HepG2 (cell line): Measurements from ENCODE around the gene MLX. TPM values are rescaled to one million over a fixed set of nuclear protein-coding genes. Genes with fewer than 3 reads are reported as not detected.

ENCODE experiments used
- AKAP8 ChIP-seq: sonication (generic); formaldehyde crosslinking; IDR thresholded peaks from 2 replicates; pipeline ENCODE4 v1.5.1; 2020; ENCODE audit warnings: mild to moderate bottlenecking, missing genetic modification reagents
- DPF2 ChIP-seq: sonication (generic); formaldehyde crosslinking; IDR thresholded peaks from 2 replicates; pipeline ENCODE4 v1.4.0; 2020; ENCODE audit warnings: mild to moderate bottlenecking, low read depth, missing genetic modification reagents, borderline replicate concordance
- ELF1 ChIP-seq: sonication (generic); formaldehyde crosslinking; IDR thresholded peaks from 2 replicates; pipeline ENCODE4 v1.4.0; 2020; ENCODE audit warnings: missing genetic modification reagents
- GATA4 ChIP-seq: sonication (generic); IDR thresholded peaks from 2 replicates; pipeline ENCODE4 v1.6.1; 2016; ENCODE audit warnings: antibody characterized with exemption, low read depth, borderline replicate concordance
- IRF2 ChIP-seq: IDR thresholded peaks from 2 replicates; pipeline ENCODE4 v1.6.1; 2018; ENCODE audit warnings: missing genetic modification reagents, missing compliant biosample characterization
- KAT7 ChIP-seq: IDR thresholded peaks from 2 replicates; pipeline ENCODE4 v1.6.1; 2018; ENCODE audit warnings: borderline replicate concordance, missing compliant biosample characterization
- MTA1 ChIP-seq: sonication (generic); formaldehyde crosslinking; IDR thresholded peaks from 2 replicates; pipeline ENCODE4 v1.4.0; 2020; ENCODE audit warnings: missing genetic modification reagents, mild to moderate bottlenecking, borderline replicate concordance
- NFRKB ChIP-seq: fragments of 450-650 bp; IDR thresholded peaks from 2 replicates; pipeline ENCODE4 v1.6.1; 2017
- PHF21A ChIP-seq: sonication (generic); formaldehyde crosslinking; IDR thresholded peaks from 2 replicates; pipeline ENCODE4 v1.5.0; 2020; ENCODE audit warnings: mild to moderate bottlenecking, missing genetic modification reagents
- SMAD3 ChIP-seq: sonication (generic); formaldehyde crosslinking; IDR thresholded peaks from 2 replicates; pipeline ENCODE4 v1.4.0; 2020; ENCODE audit warnings: missing genetic modification reagents
- SMARCE1 ChIP-seq: fragments of 450-650 bp; IDR thresholded peaks from 2 replicates; pipeline ENCODE4 v1.6.1; 2017; ENCODE audit warnings: borderline replicate concordance
- THAP7 ChIP-seq: sonication (generic); formaldehyde crosslinking; IDR thresholded peaks from 2 replicates; pipeline ENCODE4 v1.8.1; 2023; ENCODE audit warnings: mild to moderate bottlenecking, missing genetic modification reagents
- YEATS2 ChIP-seq: sonication (generic); formaldehyde crosslinking; IDR thresholded peaks from 2 replicates; pipeline ENCODE4 v1.4.0; 2020; ENCODE audit warnings: missing genetic modification reagents, borderline replicate concordance
- ZBTB33 ChIP-seq: sonication (generic); formaldehyde crosslinking; IDR thresholded peaks from 2 replicates; pipeline ENCODE4 v1.4.0; 2020; ENCODE audit warnings: missing genetic modification reagents
- ZNF12 ChIP-seq: sonication (generic); formaldehyde crosslinking; IDR thresholded peaks from 2 replicates; pipeline ENCODE4 v1.5.0; 2020; ENCODE audit warnings: missing genetic modification reagents
- ZNF124 ChIP-seq: sonication (generic); formaldehyde crosslinking; IDR thresholded peaks from 2 replicates; pipeline ENCODE4 v1.4.0; 2020; ENCODE audit warnings: missing genetic modification reagents
- ZNF282 ChIP-seq: fragments of 450-650 bp; IDR thresholded peaks from 2 replicates; pipeline ENCODE4 v1.6.1; 2018; ENCODE audit not compliant: partially characterized antibody
- ZNF543 ChIP-seq: sonication (generic); formaldehyde crosslinking; IDR thresholded peaks from 2 replicates; pipeline ENCODE4 v1.4.0; 2020; ENCODE audit warnings: mild to moderate bottlenecking, missing genetic modification reagents
- ZNF562 ChIP-seq: sonication (generic); formaldehyde crosslinking; IDR thresholded peaks from 2 replicates; pipeline ENCODE4 v1.8.0; 2022; ENCODE audit warnings: missing genetic modification reagents, borderline replicate concordance
- ZNF788 ChIP-seq: sonication (generic); formaldehyde crosslinking; IDR thresholded peaks from 2 replicates; pipeline ENCODE4 v1.5.0; 2020; ENCODE audit warnings: mild to moderate bottlenecking, missing genetic modification reagents, borderline replicate concordance
- ZZZ3 ChIP-seq: sonication (generic); formaldehyde crosslinking; IDR thresholded peaks from 2 replicates; pipeline ENCODE4 v1.4.0; 2020; ENCODE audit warnings: missing genetic modification reagents, mild to moderate bottlenecking, borderline replicate concordance
- polyA plus RNA-seq, 8 experiments: library from polyadenylated mRNA; depleted of rRNA in 3 of 8; stranded (reverse) in 7 of 8; unstranded in 1 of 8; fragments of >200 nt; fragmentation: Illumina TruSeq in 4 of 8; extraction: Trizol in 4 of 8; gene quantifications; 2 replicates each; pipeline versions ENCODE4 v1.2.1 to v1.2.3, GENCODE V29; 2011 to 2016; ENCODE audit warnings: low read depth in 4 of 8, missing spikeins in 1 of 8, mixed read lengths in 1 of 8; ENCODE audit not compliant: insufficient read depth in 1 of 8
- total RNA-seq, 5 experiments: library from RNA; depleted of rRNA; stranded (reverse); fragments of >200 nt; fragmentation: Illumina TruSeq; extraction: Trizol; gene quantifications; 2 replicates each; pipeline ENCODE4 v1.2.3, GENCODE V29; 2016; ENCODE audit warnings: low read depth in 1 of 5
- TF ChIP-seq, protein P1 (sequence below): sonication (generic); formaldehyde crosslinking; IDR thresholded peaks from 2 replicates; pipeline ENCODE4 v1.4.0; 2020; ENCODE audit warnings: missing genetic modification reagents, borderline replicate concordance
- TF ChIP-seq, protein P2 (sequence below), 2 experiments: sonication (generic) in 1 of 2; formaldehyde crosslinking in 1 of 2; IDR thresholded peaks; 2 replicates each; pipeline versions ENCODE4 v1.4.0 to v1.6.1; 2018 to 2020; ENCODE audit warnings: missing genetic modification reagents in 2 of 2, borderline replicate concordance in 1 of 2, low read depth in 1 of 2, mild to moderate bottlenecking in 1 of 2, missing biosample characterization in 1 of 2

Gene MLX
- total and polyA plus RNA-seq, 2 of the 13 experiments (the other 11 are each of a cell fraction or from before 2014, with no cell fraction given): 38.9 to 74.4 TPM

GRCh38 chr17:42561897-42562387 lies 5.0 kb upstream of the MLX start, which contains the start of gene COASY (continued):
- TF ChIP-seq, protein P1, sequence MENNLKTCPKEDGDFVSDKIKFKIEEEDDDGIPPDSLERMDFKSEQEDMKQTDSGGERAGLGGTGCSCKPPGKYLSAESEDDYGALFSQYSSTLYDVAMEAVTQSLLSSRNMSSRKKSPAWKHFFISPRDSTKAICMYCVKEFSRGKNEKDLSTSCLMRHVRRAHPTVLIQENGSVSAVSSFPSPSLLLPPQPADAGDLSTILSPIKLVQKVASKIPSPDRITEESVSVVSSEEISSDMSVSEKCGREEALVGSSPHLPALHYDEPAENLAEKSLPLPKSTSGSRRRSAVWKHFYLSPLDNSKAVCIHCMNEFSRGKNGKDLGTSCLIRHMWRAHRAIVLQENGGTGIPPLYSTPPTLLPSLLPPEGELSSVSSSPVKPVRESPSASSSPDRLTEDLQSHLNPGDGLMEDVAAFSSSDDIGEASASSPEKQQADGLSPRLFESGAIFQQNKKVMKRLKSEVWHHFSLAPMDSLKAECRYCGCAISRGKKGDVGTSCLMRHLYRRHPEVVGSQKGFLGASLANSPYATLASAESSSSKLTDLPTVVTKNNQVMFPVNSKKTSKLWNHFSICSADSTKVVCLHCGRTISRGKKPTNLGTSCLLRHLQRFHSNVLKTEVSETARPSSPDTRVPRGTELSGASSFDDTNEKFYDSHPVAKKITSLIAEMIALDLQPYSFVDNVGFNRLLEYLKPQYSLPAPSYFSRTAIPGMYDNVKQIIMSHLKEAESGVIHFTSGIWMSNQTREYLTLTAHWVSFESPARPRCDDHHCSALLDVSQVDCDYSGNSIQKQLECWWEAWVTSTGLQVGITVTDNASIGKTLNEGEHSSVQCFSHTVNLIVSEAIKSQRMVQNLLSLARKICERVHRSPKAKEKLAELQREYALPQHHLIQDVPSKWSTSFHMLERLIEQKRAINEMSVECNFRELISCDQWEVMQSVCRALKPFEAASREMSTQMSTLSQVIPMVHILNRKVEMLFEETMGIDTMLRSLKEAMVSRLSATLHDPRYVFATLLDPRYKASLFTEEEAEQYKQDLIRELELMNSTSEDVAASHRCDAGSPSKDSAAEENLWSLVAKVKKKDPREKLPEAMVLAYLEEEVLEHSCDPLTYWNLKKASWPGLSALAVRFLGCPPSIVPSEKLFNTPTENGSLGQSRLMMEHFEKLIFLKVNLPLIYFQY (CRISPR knock-in tag): no peak; the same call in 1 of the 2 replicates
- TF ChIP-seq SMARCE1 (no peak), ZNF124 (peak; percentile 61; the same call in 1 of the 2 replicates), ZNF543 (CRISPR knock-in tag) (peak; percentile 60; the same call in 1 of the 2 replicates), IRF2 (CRISPR knock-in tag) (peak; percentile 96), THAP7 (0 out of 2 replicates have a peak, but pooled peaks have one; percentile 70), PHF21A (CRISPR knock-in tag) (peak; percentile 85; the same call in 1 of the 2 replicates), MTA1 (CRISPR knock-in tag) (no peak), NFRKB (no peak), DPF2 (no peak), GATA4 (peak; percentile 57; the same call in 1 of the 2 replicates), AKAP8 (CRISPR knock-in tag) (peak; percentile 53; the same call in 1 of the 2 replicates), ZNF788 (CRISPR knock-in tag) (peak; percentile 98), ZNF562 (no peak), ZNF282 (no peak), ZNF12 (CRISPR knock-in tag) (peak; percentile 21; the same call in 1 of the 2 replicates), ELF1 (CRISPR knock-in tag) (peak; percentile 99), ZZZ3 (CRISPR knock-in tag) (peak; percentile 80; the same call in 1 of the 2 replicates), ZBTB33 (CRISPR knock-in tag) (no peak; the same call in 1 of the 2 replicates), KAT7 (CRISPR knock-in tag) (peak; percentile 63; the same call in 1 of the 2 replicates), YEATS2 (peak; percentile 100), SMAD3 (CRISPR knock-in tag) (peak; percentile 96)
- TF ChIP-seq, protein P2, sequence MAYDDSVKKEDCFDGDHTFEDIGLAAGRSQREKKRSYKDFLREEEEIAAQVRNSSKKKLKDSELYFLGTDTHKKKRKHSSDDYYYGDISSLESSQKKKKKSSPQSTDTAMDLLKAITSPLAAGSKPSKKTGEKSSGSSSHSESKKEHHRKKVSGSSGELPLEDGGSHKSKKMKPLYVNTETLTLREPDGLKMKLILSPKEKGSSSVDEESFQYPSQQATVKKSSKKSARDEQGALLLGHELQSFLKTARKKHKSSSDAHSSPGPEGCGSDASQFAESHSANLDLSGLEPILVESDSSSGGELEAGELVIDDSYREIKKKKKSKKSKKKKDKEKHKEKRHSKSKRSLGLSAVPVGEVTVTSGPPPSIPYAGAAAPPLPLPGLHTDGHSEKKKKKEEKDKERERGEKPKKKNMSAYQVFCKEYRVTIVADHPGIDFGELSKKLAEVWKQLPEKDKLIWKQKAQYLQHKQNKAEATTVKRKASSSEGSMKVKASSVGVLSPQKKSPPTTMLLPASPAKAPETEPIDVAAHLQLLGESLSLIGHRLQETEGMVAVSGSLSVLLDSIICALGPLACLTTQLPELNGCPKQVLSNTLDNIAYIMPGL (CRISPR knock-in tag; IDR thresholded peaks at IDR 0.05; ENCODE audit: borderline replicate concordance in 1 of 2, low read depth in 1 of 2): peak; percentile 82 to 85; a peak in 2 of 4 replicates
